Mesothelial cell of epicardium (in vitro differentiated cells): Measurements from ENCODE around the gene LAMTOR1. TPM values are rescaled to one million over a fixed set of nuclear protein-coding genes. Genes with fewer than 3 reads are reported as not detected.
A peak's percentile ranks its signal among the peaks of the same experiment; 100 is the strongest.

ENCODE experiments used
- DNase-seq, 2 experiments: peaks; one replicate each; pipeline ENCODE4 v3.0.0; 2021; ENCODE audit warnings: low spot score in 2 of 2; ENCODE audit not compliant: unreplicated experiment in 2 of 2
- H3K27ac Mint-ChIP-seq: 2 replicates; pipeline ENCODE4 v1.8.0; 2021; ENCODE audit warnings: mixed read lengths
- H3K27me3 Mint-ChIP-seq: 2 replicates; pipeline ENCODE4 v1.8.0; 2021; ENCODE audit warnings: low read depth, mixed read lengths
- H3K36me3 Mint-ChIP-seq: 2 replicates; pipeline ENCODE4 v1.8.0; 2021; ENCODE audit warnings: mixed read lengths
- H3K4me1 Mint-ChIP-seq: 2 replicates; pipeline ENCODE4 v1.8.0; 2021; ENCODE audit warnings: mixed read lengths
- H3K4me3 Mint-ChIP-seq: 2 replicates; pipeline ENCODE4 v1.8.0; 2021; ENCODE audit warnings: mild to moderate bottlenecking, moderate library complexity, mixed read lengths
- H3K9me3 Mint-ChIP-seq: 2 replicates; pipeline ENCODE4 v1.8.0; 2021; ENCODE audit warnings: mixed read lengths
- CTCF ChIP-seq: fragments of 200-600 bp; sonication (generic); IDR thresholded peaks from one replicate; pipeline ENCODE4 v1.5.0; 2021; ENCODE audit warnings: antibody characterized with exemption; ENCODE audit not compliant: unreplicated experiment
- total RNA-seq: library from RNA; stranded (reverse); gene quantifications from 3 replicates; pipeline ENCODE4 v1.2.1, GENCODE V29; 2021

Gene LAMTOR1
- total RNA-seq, 1 donor from 2014 or later = 69.1 TPM

- DNase-seq = no peak
- Mint-ChIP-seq H3K27ac (no peak overlapping the region), H3K36me3 (no peaks in the 10 kb centered on the region), H3K9me3 (no peaks in the 10 kb centered on the region), H3K4me1 (peaks cover 35% of the 10 kb centered on the region), H3K4me3 (no peak overlapping the region), H3K27me3 (peaks cover 1% of the 10 kb centered on the region)
- no peak for TF ChIP-seq CTCF
Observed at GRCh38 chr11:72116019-72116755, 13.1 kb upstream of the LAMTOR1 start.

DNA sequence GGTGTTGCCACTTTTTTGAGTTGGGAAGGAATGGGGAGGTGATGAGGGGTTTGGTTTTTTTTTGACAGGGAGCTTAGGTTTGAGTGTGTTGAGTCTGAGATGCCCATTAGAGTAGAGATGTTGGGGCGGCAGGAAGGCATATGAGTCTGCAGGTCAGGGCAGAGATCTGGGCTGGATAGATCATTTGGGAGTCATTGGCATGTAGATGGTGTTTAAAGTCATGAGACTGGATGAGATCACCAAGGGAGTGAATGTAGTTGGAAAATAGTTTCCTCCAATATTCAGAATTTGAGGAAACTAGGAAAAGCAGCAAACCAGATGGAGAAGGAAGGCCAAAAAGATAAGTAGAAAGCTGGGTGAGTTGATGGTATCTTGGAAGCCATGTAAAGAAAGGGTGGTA, 11.5 kb upstream of the LAMTOR1 start:
- H3K27me3 Mint-ChIP-seq = peaks cover 1% of the 10 kb centered on the region
- peaks cover 2% of the 10 kb centered on the region for H3K36me3 Mint-ChIP-seq
- H3K4me3 Mint-ChIP-seq = no peak overlapping the region
- TF ChIP-seq CTCF = no peak
- no peak for DNase-seq
- H3K4me1 Mint-ChIP-seq = peaks cover 35% of the 10 kb centered on the region
- no peak overlapping the region for H3K27ac Mint-ChIP-seq
- H3K9me3 Mint-ChIP-seq = no peaks in the 10 kb centered on the region

DNA sequence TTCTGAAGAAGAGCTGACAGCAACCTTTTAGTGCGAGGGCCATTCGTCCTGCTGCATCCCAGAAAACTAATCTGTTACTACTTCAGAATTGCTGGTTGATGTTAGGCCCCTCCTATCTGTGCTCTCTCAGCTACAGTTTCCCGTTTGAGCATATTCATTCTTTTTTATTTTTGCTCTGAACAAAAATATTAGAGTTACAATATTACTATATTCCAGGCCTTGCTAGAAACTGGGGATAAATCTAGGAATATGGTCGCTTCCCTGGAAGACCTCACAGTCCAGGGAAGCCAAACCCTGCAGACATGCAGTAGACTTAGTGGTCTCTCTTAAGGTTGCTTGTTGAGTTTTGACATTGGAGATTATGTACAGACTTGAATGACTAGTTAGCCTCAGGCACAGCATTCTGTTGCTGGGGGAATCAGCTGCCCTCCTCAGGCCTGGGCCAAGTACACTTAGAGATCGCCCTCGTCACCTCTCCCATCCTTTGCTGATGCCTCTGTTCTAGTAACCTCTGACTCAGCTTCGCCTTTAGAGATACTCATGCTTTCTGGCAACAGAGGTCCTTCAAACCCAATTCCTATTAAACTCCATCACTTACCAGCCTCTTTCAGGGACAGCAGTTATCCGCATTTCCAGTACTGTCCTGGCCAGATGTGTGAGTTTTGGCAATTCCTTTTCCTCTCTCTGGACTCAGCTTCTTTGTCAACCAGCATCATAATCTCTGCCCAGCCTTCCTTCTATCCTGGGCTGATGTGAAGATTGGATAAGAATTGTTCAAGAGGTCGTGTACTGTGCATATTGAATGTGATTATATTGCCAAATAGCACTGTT, 10.1 kb upstream of the LAMTOR1 start:
- Mint-ChIP-seq H3K4me3 (peak overlapping the region; percentile 95), H3K9me3 (no peaks in the 10 kb centered on the region), H3K27me3 (peaks cover 1% of the 10 kb centered on the region), H3K36me3 (peaks cover 2% of the 10 kb centered on the region), H3K4me1 (peaks cover 23% of the 10 kb centered on the region), H3K27ac (peak overlapping the region; percentile 100)
- DNase-seq = no peak
- TF ChIP-seq CTCF = no peak

- H3K27me3 Mint-ChIP-seq = peaks cover 1% of the 10 kb centered on the region
- no peaks in the 10 kb centered on the region for H3K9me3 Mint-ChIP-seq
- peak within 1 kb of the TSS; percentile 100 for H3K27ac Mint-ChIP-seq
- peaks cover 5% of the 10 kb centered on the region for H3K36me3 Mint-ChIP-seq
- DNase-seq = peak; percentile 92 to 94
- H3K4me3 Mint-ChIP-seq = peak within 1 kb of the TSS; percentile 95
- peaks cover 19% of the 10 kb centered on the region for H3K4me1 Mint-ChIP-seq
- TF ChIP-seq CTCF = no peak
Observed at GRCh38 chr11:72112143-72112977, 9.3 kb upstream of the LAMTOR1 start, which contains the start of gene ANAPC15. TSS of gene ANAPC15 (minus strand) at chr11:72112695. CDS start at chr11:72111276, 1,419 bp downstream.

- DNase-seq = no peak
- peaks cover 15% of the 10 kb centered on the region for H3K4me1 Mint-ChIP-seq
- peak overlapping the region; percentile 95 for H3K4me3 Mint-ChIP-seq
- peaks cover 1% of the 10 kb centered on the region for H3K27me3 Mint-ChIP-seq
- no peaks in the 10 kb centered on the region for H3K9me3 Mint-ChIP-seq
- no peak for TF ChIP-seq CTCF
- H3K36me3 Mint-ChIP-seq = peaks cover 5% of the 10 kb centered on the region
- peak overlapping the region; percentile 100 for H3K27ac Mint-ChIP-seq
Observed at GRCh38 chr11:72111300-72112142, 8.4 kb upstream of the LAMTOR1 start.
